Erythroblast (primary cell): ENCODE measurements around the gene TBC1D13.

Experiments used
- GATA1 ChIP-seq: IDR thresholded peaks from 2 replicates; pipeline ENCODE4 v1.6.1; 2011; ENCODE audit warnings: low read depth, mild to moderate bottlenecking, control low read depth, low read length, moderate library complexity
- POLR2A ChIP-seq: IDR thresholded peaks from 2 replicates; pipeline ENCODE4 v1.6.1; 2011; ENCODE audit warnings: mild to moderate bottlenecking, low read length

DNA sequence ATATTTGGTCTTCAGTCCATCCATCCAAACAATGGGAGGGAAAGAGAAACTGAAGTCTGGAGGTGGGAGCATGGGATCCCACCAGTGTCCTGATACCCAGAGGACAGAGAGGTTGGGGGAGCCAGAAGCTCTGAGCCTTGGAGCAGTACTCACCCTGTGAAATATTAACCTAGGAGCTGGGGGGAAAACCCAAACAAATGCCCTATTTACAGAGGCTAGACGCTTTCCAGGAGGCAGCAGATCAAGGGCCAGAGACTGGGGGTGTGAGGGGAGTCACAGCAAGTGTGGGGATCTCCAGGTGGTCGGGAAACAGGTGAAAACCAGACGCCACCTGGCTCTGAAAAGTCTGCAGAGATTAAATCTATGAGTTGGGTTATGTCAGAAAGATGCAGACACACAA is 21.6 kb upstream of the TBC1D13 start:
- no peak for TF ChIP-seq POLR2A
- TF ChIP-seq GATA1: no peak
